SIG-M5 (cell line): ENCODE results near the gene RAD51B.

Experiments
- DNase-seq: peaks from one replicate; lab custom pipeline; 2025; lab: John Stamatoyannopoulos, UW

RAD51B gene

GRCh38 chr14:68573722-68574121 lies 754.1 kb downstream of the RAD51B start:
- DNase-seq, result no peak

DNA sequence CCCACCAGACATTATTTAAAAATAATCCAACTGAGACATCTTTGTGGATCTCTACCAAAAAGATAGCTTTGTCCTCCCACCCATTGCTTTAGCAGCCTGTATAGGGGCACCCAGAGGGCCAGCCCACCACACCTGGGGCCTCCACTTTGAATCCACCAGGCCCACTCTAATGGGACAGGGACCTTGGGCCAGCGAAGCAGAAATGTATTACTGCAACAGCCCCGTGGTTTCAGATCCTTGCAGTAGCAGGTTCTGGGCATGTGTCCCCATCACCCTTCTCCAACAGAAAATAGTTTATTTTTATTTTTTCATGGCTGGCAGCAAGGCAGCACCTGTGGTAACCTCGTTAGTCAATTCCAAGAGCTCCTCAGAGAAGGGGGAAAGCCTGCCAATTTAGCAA lies 754.9 kb downstream of the RAD51B start:
- DNase-seq, result no peak

GRCh38 chr14:68574906-68575305 lies 755.3 kb downstream of the RAD51B start:
- no peak for DNase-seq

DNA sequence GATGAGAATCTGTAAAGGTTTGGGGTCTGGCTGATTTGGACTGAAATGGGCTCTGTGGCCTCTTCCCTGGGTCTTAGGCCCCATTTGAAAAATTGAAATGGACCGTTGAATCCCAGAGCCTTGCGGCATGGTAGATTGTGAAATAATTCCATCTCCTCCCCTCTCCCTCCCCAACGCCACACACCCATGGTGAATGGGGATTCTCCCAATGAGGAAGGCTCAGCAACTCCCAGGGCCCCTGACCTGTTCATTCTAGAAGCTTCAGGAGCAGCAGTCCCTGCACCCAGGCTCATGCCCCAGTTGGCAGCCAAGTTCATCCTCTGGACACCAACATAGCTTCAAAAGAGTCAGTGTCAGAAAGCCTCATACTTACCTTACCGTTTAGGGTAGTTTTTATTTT lies 755.8 kb downstream of the RAD51B start:
- DNase-seq, result no peak

GRCh38 chr14:68576031-68576430 lies 756.5 kb downstream of the RAD51B start:
- DNase-seq, result no peak

DNA sequence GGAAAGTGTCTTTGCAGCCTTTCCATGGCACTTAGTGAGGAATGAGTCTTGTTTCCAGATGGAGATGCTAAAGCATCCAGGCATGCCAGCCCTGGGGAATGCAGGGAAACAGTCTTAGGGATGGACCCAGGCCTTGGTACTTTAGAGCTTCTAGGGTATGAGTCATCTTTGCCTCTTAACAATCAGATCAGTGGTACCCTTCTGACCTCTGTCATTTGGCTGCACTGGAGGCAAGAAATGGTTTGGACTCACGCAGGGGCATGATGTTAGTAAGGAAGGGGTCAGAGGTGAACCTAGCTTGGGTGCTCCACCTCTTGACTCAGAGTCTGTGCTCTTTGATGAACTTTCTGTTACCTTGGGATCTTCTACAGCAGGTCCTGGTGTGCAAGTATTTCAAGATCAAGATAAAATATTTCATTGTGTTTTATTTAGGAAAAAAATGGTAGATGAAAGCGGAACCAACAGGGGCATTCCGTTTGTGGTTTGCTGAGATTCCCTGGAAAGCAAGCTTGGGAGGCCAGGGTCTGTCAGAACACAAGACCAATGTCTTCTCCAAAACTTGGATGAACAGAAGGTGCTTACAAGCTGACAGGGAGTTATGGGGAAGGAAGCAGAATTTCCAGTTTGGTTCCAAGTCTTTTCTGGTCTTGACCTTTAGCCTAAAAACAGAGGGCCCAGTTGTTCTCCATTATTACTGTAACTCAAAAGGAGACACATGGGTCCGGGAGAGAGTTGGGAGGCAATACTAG lies 757.1 kb downstream of the RAD51B start:
- DNase-seq, result no peak

GRCh38 chr14:68577802-68578541 lies 758.4 kb downstream of the RAD51B start:
- DNase-seq, result peak; percentile 42

DNA sequence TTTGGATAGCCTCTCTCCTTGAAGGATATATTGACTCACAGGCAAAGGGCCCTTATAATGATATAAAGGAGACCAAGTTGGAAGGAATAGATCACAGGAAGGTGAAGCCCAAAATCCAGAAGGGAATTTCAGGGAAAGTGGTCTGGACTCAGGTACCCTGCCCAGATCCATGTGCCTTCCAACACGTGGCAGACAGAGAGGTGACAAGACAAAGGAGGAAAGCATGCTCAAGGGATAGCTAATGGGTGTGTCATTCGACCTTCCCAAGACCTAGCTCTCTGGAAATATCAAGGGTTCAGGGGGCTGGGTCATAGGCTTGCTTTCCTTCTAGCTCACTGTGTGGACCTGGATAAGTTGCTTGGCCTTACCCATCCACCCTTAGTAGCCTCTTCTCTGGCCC lies 759.0 kb downstream of the RAD51B start:
- DNase-seq, result no peak

GRCh38 chr14:68580096-68580645 lies 760.6 kb downstream of the RAD51B start:
- DNase-seq, result no peak

- no peak for DNase-seq
Measured at GRCh38 chr14:68580671-68581070, 761.1 kb downstream of the RAD51B start.

GRCh38 chr14:68583548-68584280 lies 764.1 kb downstream of the RAD51B start:
- no peak for DNase-seq

DNA sequence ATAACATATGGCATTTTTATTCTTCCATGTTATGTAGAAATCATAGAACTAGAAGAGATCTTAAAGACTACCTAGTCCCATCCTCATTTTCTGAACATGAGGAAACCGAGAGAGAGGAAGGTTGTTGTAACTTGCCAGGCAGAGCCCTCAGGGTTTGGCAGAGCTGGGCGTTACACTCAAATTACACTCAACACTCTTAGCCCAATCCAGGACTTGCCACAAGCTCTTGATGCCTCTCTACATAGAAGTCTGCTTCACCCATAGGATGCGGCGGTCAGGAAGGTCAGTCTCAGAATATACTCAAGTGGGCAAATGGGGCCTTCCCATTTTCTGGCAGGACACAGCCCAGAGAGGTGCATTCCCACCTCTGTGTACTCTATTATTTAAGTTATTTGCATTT lies 765.2 kb downstream of the RAD51B start:
- DNase-seq, result no peak

GRCh38 chr14:68585690-68586089 lies 766.1 kb downstream of the RAD51B start:
- DNase-seq, result no peak

DNA sequence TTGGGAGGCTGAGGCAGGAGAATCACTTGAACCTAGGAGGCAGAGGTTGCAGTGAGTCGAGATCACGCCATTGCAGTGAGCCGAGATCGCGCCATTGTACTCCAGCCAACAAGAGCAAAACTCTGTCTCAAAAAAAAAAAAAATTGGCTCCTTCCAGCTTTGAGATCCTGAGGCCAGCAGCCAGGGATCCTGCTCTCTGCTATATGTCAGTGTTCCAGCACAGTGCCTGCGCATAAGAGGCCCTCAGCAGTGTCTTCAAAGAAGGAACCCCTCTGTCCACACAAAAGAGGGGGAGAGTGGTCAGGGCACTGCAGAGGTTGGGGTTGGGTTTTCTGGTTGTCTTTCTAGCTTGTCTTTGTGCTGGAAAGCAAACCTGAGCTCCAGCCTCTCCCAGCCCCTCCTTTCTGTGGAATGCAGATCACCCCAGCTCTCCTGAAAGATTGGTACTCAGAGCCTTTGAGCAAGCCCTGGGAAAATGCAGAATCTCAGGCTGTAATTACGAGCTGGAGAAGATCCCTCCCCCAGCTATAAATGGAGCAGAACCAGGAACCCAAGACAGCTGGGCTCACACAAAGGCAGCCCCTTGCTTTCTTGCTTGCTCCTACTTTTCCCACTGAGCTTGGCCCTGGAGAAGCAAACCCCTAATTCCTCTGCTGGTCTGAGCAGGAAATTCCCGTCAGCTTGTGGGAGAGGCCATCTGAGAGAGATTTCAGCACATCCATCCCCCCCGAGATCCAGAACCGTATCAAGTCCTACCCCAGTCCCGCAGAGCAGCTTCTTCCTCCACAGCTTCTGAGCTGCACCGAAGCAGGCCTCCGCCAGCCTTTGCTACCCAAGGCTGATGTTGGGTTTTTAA lies 767.5 kb downstream of the RAD51B start:
- no peak for DNase-seq

DNA sequence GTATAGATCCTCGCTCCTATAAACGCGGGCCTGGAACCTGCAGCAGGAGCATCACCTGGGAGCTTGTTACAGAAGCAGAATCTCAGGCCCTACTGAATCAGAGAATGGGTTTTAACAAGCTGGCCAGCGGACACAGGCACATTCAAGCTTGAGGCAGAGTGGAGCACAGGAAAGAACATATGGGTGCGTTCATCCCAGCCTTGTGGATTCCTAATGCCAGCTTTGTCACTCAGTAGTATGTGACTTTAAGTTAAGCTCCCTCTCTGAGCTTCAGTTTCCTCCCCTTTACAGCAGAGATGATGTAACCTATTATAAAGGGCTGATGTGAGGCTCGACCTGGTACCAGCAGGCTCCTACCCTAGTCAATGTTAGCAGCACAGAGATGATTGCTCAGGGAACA lies 768.4 kb downstream of the RAD51B start:
- no peak for DNase-seq

DNA sequence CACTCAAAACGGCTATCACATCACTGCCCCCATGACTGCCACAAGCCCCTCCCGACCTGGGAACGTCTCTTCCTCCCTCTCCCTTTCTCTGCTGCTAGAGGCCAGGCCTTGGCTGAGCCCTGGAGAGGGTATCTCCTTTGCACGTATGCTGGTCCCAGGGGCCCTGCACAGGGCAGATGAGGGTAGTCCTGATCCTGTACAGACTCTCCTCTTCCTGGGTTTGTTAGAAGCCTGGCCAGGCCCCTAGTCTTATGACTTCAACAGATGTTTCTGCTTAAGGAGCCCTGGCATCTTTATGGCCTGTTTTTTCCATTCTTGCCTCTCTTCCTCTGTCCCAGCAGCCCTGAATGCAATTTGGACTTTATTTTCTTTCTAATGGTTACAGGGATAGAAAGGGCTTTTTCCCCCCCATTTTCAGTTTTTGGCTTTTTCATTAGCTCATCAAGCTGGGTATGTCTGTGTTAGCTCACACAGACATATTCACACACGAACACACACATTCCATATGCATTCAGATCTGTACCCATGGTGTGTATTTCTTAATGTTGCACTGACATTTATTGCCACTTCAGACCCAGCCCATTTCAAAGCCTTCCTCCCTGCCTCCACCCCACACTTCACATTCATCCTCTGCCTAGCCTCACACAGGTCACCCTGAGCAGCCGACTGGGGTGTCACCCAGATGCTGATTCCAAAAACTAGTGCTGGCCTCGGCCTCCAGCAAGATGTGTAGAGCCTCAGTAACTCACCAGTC lies 770.0 kb downstream of the RAD51B start:
- no peak for DNase-seq

GRCh38 chr14:68590201-68590522 lies 770.6 kb downstream of the RAD51B start:
- DNase-seq, result no peak

- DNase-seq, result no peak
Measured at GRCh38 chr14:68591786-68592185, 772.2 kb downstream of the RAD51B start.

- no peak for DNase-seq
Measured at GRCh38 chr14:68592948-68593556, 773.5 kb downstream of the RAD51B start.

GRCh38 chr14:68593806-68594536 lies 774.4 kb downstream of the RAD51B start:
- no peak for DNase-seq
